ENCODE results near the gene SPTBN4.

SPTBN4 gene

DNA sequence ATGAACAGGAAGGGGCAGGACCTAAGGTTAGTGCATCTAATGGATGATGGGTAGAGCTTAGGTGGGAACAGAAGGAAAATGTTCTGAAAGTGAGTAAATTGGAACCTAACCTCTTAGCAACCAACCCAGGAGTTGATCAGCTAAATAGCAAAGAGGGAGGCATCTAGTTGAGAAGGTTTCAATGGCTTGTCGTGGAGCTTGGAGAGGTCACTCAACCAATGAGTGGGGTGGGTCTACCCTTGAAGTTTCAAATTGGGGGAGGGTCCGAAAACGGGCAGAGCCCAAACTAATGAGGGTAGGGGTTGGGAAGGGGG, 104.2 kb downstream of the SPTBN4 start:
- Histone ChIP-seq H3K4me1 (ENCODE audit: control insufficient read depth, insufficient read depth, low read length) (no peaks in the 10 kb centered on the region), H3K27me3 (ENCODE audit: control insufficient read depth, insufficient read depth, low read length) (peaks cover 12% of the 10 kb centered on the region), H3K27ac (ENCODE audit: low read depth, low read length) (no peak overlapping the region), H3K36me3 (ENCODE audit: control insufficient read depth, insufficient read depth, low read length) (no peaks in the 10 kb centered on the region), H3K4me3 (ENCODE audit: low read length) (no peak overlapping the region), H3K9ac (ENCODE audit: low read length) (no peak overlapping the region)

DNA sequence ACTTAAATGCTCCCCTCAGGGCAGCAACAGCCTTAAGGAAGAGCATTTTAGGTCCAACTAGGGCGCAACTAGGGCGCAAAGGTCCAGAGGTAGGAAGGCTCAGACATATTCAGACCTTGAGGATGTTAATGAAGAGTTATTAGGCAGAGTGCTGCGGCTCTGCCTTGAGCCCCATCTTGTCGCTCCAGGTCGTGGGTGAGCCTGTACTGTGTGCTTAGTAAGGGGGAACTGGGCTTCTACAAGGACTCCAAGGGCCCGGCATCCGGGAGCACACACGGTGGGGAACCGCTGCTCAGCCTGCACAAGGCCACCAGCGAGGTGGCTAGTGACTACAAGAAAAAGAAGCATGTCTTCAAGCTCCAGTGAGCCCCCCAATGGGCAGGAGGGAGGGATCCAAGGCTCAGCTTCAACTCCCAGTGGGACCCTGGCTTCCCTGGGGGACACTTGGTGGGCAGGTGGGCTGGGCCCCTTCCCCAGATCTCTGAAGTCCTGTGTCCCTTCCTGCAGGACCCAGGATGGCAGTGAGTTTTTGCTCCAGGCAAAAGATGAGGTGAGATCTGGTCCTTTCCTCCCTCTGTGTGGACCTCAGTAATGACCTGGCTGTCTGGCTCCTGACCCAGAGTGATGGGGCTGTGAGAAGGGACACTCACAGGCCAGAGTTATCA, 105.2 kb downstream of the SPTBN4 start:
- H3K9ac ChIP-seq (ENCODE audit: low read length): no peak overlapping the region
- no peak overlapping the region for H3K27ac ChIP-seq (ENCODE audit: low read depth, low read length)
- no peaks in the 10 kb centered on the region for H3K36me3 ChIP-seq (ENCODE audit: control insufficient read depth, insufficient read depth, low read length)
- H3K4me3 ChIP-seq (ENCODE audit: low read length): no peak overlapping the region
- peaks cover 10% of the 10 kb centered on the region for H3K27me3 ChIP-seq (ENCODE audit: control insufficient read depth, insufficient read depth, low read length)
- no peaks in the 10 kb centered on the region for H3K4me1 ChIP-seq (ENCODE audit: control insufficient read depth, insufficient read depth, low read length)

GRCh38 chr19:40575326-40575725, 108.5 kb downstream of the SPTBN4 start:
- Histone ChIP-seq H3K27ac (ENCODE audit: low read depth, low read length) (no peak overlapping the region), H3K9ac (ENCODE audit: low read length) (no peak overlapping the region), H3K4me3 (ENCODE audit: low read length) (no peak overlapping the region), H3K36me3 (ENCODE audit: control insufficient read depth, insufficient read depth, low read length) (peaks cover 5% of the 10 kb centered on the region), H3K4me1 (ENCODE audit: control insufficient read depth, insufficient read depth, low read length) (peaks cover 3% of the 10 kb centered on the region), H3K27me3 (ENCODE audit: control insufficient read depth, insufficient read depth, low read length) (no peaks in the 10 kb centered on the region)

DNA sequence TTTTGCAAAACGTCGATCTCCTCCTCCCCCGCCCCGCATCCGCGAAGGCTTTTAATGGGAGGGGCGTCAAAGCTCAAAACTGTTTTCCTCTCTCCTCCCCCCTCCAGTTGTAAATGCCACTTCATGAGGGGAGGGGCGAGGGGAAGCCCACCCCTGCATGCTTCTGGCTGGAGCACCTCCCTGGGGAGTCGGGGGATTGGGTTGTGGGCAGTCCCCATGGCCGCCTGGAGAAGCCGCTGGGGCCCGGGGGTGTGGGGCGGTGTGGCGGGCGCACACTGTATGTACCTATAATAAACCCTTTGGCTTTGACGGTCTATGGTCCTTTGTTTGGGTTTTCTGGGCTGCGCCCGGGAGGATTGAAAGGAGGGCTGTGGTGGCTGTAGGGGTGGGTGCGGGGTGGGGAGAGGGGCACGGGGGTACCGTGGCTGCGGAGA, 109.4 kb downstream of the SPTBN4 start:
- H3K36me3 ChIP-seq (ENCODE audit: control insufficient read depth, insufficient read depth, low read length): peaks cover 11% of the 10 kb centered on the region
- no peak overlapping the region for H3K27ac ChIP-seq (ENCODE audit: low read depth, low read length)
- H3K9ac ChIP-seq (ENCODE audit: low read length): no peak overlapping the region
- H3K27me3 ChIP-seq (ENCODE audit: control insufficient read depth, insufficient read depth, low read length): no peaks in the 10 kb centered on the region
- H3K4me3 ChIP-seq (ENCODE audit: low read length): peak overlapping the region; percentile 97
- peaks cover 3% of the 10 kb centered on the region for H3K4me1 ChIP-seq (ENCODE audit: control insufficient read depth, insufficient read depth, low read length)

DNA sequence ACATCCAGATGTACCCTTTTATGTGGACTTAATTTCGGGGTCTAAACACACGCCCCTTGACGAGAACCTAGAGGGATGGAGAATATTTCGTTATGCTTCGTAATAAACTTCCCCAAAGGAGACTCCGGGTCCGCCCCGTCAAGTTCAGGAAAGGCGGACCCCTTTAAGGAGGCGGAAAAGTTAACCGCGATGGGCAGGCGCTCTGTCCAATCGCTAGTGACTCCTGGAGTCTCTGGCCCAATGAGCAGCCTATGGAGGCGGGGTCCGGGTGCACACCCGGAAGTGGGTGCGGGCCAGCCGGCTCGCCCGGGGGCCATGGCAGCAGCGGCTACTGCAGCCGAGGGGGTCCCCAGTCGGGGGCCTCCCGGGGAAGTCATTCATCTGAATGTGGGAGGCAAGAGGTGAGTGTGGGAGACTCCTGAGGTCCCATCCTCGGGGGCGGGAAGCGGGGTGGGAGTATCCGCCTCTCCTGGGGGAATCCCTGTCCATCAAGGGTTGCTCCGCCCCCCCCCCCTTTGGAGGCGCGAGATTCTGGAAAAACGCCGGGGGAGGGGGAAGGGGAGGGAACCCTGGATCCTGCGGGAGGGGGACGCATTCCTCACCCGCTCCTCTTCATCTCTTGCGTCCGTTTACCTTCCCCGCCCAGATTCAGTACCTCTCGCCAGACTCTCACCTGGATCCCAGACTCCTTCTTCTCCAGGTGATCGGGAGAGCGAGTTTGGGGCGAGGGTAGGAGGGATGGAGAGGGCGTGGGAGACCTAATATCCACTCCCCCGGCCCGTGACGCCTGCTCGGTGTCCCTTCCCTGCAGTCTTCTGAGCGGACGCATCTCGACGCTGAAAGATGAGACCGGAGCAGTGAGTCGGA, 110.0 kb downstream of the SPTBN4 start, which contains the start of gene SHKBP1:
TSS of gene SHKBP1 (plus strand) at position 289 of the 867 bp plus-strand sequence. CDS start at position 316, 27 bp downstream.
- Histone ChIP-seq H3K4me1 (ENCODE audit: control insufficient read depth, insufficient read depth, low read length) (peaks cover 3% of the 10 kb centered on the region), H3K9ac (ENCODE audit: low read length) (peak within 1 kb of the TSS; percentile 71), H3K27me3 (ENCODE audit: control insufficient read depth, insufficient read depth, low read length) (no peaks in the 10 kb centered on the region), H3K36me3 (ENCODE audit: control insufficient read depth, insufficient read depth, low read length) (peaks cover 13% of the 10 kb centered on the region), H3K27ac (ENCODE audit: low read depth, low read length) (peak within 1 kb of the TSS; percentile 64), H3K4me3 (ENCODE audit: low read length) (peak within 1 kb of the TSS; percentile 97)

- peaks cover 20% of the 10 kb centered on the region for H3K36me3 ChIP-seq (ENCODE audit: control insufficient read depth, insufficient read depth, low read length)
- H3K9ac ChIP-seq (ENCODE audit: low read length): no peak overlapping the region
- no peak overlapping the region for H3K4me3 ChIP-seq (ENCODE audit: low read length)
- H3K4me1 ChIP-seq (ENCODE audit: control insufficient read depth, insufficient read depth, low read length): peaks cover 3% of the 10 kb centered on the region
- H3K27ac ChIP-seq (ENCODE audit: low read depth, low read length): no peak overlapping the region
- H3K27me3 ChIP-seq (ENCODE audit: control insufficient read depth, insufficient read depth, low read length): no peaks in the 10 kb centered on the region
Measured at GRCh38 chr19:40578442-40578908, 111.7 kb downstream of the SPTBN4 start.

DNA sequence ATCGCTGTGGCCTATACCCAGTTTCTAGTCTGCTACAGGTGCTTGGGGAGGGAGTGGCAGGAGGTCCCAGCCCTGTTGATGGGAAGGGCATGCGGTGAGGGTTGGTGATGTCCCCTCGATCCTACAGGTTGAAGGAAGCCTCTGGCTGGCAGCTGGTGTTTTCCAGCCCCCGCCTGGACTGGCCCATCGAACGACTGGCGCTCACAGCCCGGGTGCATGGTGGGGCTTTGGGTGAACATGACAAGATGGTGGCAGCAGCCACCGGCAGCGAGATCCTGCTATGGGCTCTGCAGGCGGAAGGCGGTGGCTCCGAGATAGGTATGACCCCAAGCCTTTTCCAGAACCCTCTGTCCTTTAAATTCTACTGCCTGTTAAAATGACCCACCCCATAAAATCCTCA, 113.8 kb downstream of the SPTBN4 start:
- Histone ChIP-seq H3K9ac (ENCODE audit: low read length) (no peak overlapping the region), H3K27me3 (ENCODE audit: control insufficient read depth, insufficient read depth, low read length) (no peaks in the 10 kb centered on the region), H3K36me3 (ENCODE audit: control insufficient read depth, insufficient read depth, low read length) (peaks cover 21% of the 10 kb centered on the region), H3K27ac (ENCODE audit: low read depth, low read length) (no peak overlapping the region), H3K4me3 (ENCODE audit: low read length) (no peak overlapping the region), H3K4me1 (ENCODE audit: control insufficient read depth, insufficient read depth, low read length) (peaks cover 3% of the 10 kb centered on the region)

DNA sequence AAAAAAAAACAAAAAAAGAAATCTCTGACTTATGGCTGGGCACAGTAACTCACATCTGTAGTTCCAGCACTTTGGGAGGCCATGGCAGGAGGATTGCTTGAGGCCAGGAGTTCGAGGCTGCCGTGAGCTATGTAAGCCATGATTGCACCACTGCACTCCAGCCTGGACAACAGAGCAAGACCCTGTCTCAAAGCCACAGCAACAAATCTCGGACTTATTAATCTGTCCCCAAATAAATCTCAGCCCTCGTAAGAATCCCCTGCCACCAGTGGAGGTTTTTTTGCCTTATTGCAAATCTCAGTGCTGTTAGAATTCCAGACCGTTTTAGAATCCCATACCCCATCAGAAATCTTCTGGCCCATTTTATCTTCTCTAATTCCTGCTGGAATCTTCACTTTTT, 114.7 kb downstream of the SPTBN4 start:
- no peak overlapping the region for H3K9ac ChIP-seq (ENCODE audit: low read length)
- H3K27me3 ChIP-seq (ENCODE audit: control insufficient read depth, insufficient read depth, low read length): no peaks in the 10 kb centered on the region
- no peak overlapping the region for H3K4me3 ChIP-seq (ENCODE audit: low read length)
- peaks cover 23% of the 10 kb centered on the region for H3K36me3 ChIP-seq (ENCODE audit: control insufficient read depth, insufficient read depth, low read length)
- H3K4me1 ChIP-seq (ENCODE audit: control insufficient read depth, insufficient read depth, low read length): peaks cover 3% of the 10 kb centered on the region
- no peak overlapping the region for H3K27ac ChIP-seq (ENCODE audit: low read depth, low read length)

GRCh38 chr19:40582467-40582866, 115.7 kb downstream of the SPTBN4 start:
- H3K27me3 ChIP-seq (ENCODE audit: control insufficient read depth, insufficient read depth, low read length): no peaks in the 10 kb centered on the region
- no peak overlapping the region for H3K27ac ChIP-seq (ENCODE audit: low read depth, low read length)
- H3K4me1 ChIP-seq (ENCODE audit: control insufficient read depth, insufficient read depth, low read length): peaks cover under 1% of the 10 kb centered on the region
- peaks cover 25% of the 10 kb centered on the region for H3K36me3 ChIP-seq (ENCODE audit: control insufficient read depth, insufficient read depth, low read length)
- no peak overlapping the region for H3K9ac ChIP-seq (ENCODE audit: low read length)
- H3K4me3 ChIP-seq (ENCODE audit: low read length): no peak overlapping the region

DNA sequence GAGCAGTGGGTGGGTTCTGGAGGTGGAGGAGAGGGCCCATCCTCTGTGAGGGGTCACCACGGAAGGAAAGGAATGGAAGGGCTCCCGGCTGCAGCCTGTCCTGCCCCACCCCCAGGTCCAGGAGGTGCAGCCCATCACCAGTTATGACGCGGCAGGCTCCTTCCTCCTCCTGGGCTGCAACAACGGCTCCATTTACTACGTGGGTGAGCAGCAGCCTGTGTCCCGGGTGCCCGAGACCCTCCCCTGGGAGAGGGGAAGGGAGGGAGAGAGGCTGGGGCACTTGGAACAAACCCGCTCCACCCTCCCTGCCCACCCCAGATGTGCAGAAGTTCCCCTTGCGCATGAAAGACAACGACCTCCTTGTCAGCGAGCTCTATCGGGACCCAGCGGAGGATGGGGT, 116.5 kb downstream of the SPTBN4 start:
- H3K36me3 ChIP-seq (ENCODE audit: control insufficient read depth, insufficient read depth, low read length): peaks cover 27% of the 10 kb centered on the region

DNA sequence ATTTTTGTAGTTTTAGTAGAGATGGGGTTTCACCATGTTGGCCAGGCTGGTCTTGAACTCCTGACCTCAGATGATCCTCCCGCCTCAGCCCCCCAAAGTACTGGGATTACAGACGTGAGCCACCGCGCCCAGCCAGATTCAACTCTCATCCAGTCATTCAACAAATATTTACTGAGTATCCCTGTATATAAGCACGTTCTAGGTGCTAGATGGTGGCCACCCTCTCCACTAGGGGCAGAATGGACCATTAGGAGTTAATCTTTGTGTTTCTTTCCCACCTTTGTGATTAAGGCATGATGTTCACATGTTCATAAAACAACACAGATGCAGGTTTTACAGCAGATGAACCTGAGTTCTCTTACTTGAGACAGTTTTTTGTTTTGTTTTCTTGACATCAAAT, 117.2 kb downstream of the SPTBN4 start:
- Histone ChIP-seq H3K36me3 (ENCODE audit: control insufficient read depth, insufficient read depth, low read length) (peaks cover 27% of the 10 kb centered on the region), H3K27ac (ENCODE audit: low read depth, low read length) (no peak overlapping the region)

More for the DNA sequence above, 116.5 kb downstream of the SPTBN4 start:
- no peaks in the 10 kb centered on the region for H3K27me3 ChIP-seq (ENCODE audit: control insufficient read depth, insufficient read depth, low read length)
- no peak overlapping the region for H3K27ac ChIP-seq (ENCODE audit: low read depth, low read length)
- H3K4me1 ChIP-seq (ENCODE audit: control insufficient read depth, insufficient read depth, low read length): no peaks in the 10 kb centered on the region
- no peak overlapping the region for H3K4me3 ChIP-seq (ENCODE audit: low read length)
- H3K9ac ChIP-seq (ENCODE audit: low read length): no peak overlapping the region

DNA sequence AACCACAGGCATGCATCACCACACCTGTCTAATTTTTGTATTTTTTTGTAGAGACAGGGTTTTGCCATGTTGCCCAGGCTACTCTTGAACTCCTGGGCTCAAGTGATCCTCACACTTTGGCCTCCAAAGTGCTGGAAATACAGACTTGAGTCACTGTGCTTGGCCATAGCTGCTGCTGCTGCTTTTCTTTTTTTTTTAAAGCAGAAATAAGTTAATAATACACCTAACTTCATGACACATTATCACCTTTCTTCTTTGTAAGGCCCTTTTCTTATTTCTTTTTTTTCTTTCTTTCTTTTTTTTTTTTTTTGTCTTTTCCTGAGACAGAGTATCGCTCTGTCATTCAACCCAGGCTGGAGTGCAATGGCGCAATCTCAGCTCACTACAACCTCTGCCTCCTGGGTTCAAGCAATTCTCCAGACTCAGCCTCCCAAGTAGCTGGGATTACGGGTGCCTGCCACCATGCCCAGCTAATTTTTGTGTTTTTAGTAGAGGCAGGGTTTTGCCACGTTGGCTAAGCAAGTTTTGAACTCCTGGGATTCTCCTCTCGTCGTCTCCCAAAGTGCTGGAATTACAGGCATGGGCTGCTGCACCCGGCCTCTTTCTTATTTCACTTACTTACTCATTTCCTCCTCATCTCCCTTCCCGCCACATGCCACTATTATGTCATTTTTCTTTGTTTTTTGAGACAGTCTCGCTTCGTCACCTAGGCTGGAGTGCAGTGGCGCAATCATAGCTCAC, 118.6 kb downstream of the SPTBN4 start:
- H3K27ac ChIP-seq (ENCODE audit: low read depth, low read length): no peak overlapping the region
- no peak overlapping the region for H3K4me3 ChIP-seq (ENCODE audit: low read length)
- H3K27me3 ChIP-seq (ENCODE audit: control insufficient read depth, insufficient read depth, low read length): no peaks in the 10 kb centered on the region
- peaks cover 21% of the 10 kb centered on the region for H3K36me3 ChIP-seq (ENCODE audit: control insufficient read depth, insufficient read depth, low read length)
- no peak overlapping the region for H3K9ac ChIP-seq (ENCODE audit: low read length)
- no peaks in the 10 kb centered on the region for H3K4me1 ChIP-seq (ENCODE audit: control insufficient read depth, insufficient read depth, low read length)

More for the DNA sequence above, 117.2 kb downstream of the SPTBN4 start:
- no peak overlapping the region for H3K9ac ChIP-seq (ENCODE audit: low read length)
- H3K4me3 ChIP-seq (ENCODE audit: low read length): no peak overlapping the region
- H3K4me1 ChIP-seq (ENCODE audit: control insufficient read depth, insufficient read depth, low read length): no peaks in the 10 kb centered on the region
- H3K27me3 ChIP-seq (ENCODE audit: control insufficient read depth, insufficient read depth, low read length): no peaks in the 10 kb centered on the region
